SH-SY5Y (cell line): ENCODE data around the gene ATP12A.

Experiments
- GATA2 ChIP-seq: IDR thresholded peaks from 2 replicates; pipeline ENCODE4 v1.6.1; 2011; ENCODE audit warnings: mild to moderate bottlenecking, low read depth, low read length
- GATA3 ChIP-seq: IDR thresholded peaks from 2 replicates; pipeline ENCODE4 v1.6.1; 2011; ENCODE audit warnings: low read depth, mild to moderate bottlenecking, low read length, moderate library complexity

DNA sequence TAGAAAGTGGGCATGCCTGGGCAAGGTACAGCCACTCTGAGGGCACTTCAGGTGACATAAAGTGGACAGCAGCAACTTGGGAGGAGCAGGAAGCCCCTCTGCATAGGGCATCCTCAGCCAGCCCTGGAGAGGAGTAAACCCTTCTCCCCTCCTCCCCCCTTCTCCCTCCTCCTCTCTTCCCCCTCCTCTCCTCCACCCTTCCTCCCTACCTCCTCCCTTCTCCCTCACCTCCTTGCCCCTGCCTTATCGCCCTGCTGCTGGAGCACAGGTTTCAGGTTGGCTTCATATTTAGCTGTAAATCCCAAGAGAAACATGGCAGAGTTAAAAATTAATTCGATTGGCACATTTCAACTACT, 30.5 kb upstream of the ATP12A start:
- TF ChIP-seq GATA2, result no peak
- TF ChIP-seq GATA3, result no peak
